Fibroblast of villous mesenchyme (primary cell): ENCODE measurements around the gene PMVK. TPM values are rescaled to one million over a fixed set of nuclear protein-coding genes. Genes with fewer than 3 reads are reported as not detected.

Experiments used
- DNase-seq: peaks from one replicate; pipeline ENCODE4 v3.0.0-alpha.2; 2010; ENCODE audit warnings: low read depth
- H3K4me3 ChIP-seq: 2 replicates; pipeline ENCODE4 v1.5.1; 2011; ENCODE audit warnings: low read depth, mild to moderate bottlenecking, low read length
- CTCF ChIP-seq: IDR thresholded peaks from 2 replicates; pipeline ENCODE4 v1.5.1; 2012; ENCODE audit warnings: low read depth, mild to moderate bottlenecking, low read length; ENCODE audit not compliant: insufficient read depth
- total RNA-seq: library from RNA; depleted of rRNA; stranded (reverse); fragments of >200 nt; gene quantifications from 2 replicates; pipeline ENCODE4 v1.2.3, GENCODE V29; 2012

The PMVK gene
- total RNA-seq, 1 donor, result 8.2 TPM

DNA sequence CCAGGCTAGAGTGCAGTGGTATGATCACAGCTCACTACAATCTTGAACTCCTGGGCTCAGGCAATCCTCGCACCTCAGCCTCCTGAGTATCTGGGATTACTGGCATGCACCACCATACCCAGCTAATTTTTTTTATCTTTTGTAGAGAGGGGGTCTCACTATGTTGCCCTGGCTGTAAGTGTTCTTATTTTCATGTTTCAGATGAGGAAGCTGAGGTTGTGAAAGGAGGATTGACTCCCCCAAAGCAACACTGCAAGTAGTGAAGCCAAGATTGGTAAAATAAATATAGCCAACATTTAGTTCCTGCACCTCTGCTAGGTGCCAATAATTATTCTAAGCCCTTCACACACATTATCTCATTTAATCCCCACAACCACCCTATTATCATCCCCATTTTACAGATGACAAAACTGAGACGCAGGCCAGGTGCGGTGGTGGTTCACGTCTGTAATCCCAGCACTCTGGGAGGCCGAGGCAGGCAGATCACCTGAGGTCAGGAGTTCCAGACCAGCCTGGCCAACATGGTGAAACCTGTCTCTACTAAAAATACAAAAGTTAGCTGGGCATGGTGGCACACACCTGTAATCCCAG lies 2.1 kb downstream of the PMVK start:
- TF ChIP-seq CTCF, result no peak
- H3K4me3 ChIP-seq, result no peak overlapping the region
- DNase-seq, result no peak

GRCh38 chr1:154931940-154932487 lies 4.5 kb downstream of the PMVK start:
- no peak for TF ChIP-seq CTCF
- no peak for DNase-seq
- H3K4me3 ChIP-seq, result no peak overlapping the region

DNA sequence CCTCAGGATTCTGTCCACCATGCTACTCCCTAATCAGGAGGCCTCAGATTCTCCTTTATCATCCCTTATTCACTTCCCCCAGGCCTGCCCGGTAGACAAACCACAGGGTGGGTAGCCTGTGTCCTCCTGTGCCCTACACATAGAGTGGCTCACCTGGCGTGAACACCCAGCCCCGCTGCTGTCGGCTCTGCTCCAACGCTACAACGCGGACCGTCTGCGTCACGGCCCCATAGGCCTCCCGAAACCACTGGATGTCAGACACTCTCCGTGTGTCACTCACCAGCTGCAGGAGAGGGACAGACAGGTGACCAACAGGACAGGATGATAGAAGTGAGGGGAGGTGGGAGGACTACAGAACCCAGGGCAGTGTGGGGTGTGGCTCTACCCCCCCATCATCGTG lies 10.3 kb downstream of the PMVK start:
- DNase-seq, result no peak

GRCh38 chr1:154925335-154926170 lies 11.0 kb downstream of the PMVK start:
- TF ChIP-seq CTCF, result no peak
- no peak overlapping the region for H3K4me3 ChIP-seq
- DNase-seq, result no peak

More for the DNA sequence above, 10.3 kb downstream of the PMVK start:
- no peak for TF ChIP-seq CTCF
- H3K4me3 ChIP-seq, result no peak overlapping the region

GRCh38 chr1:154923695-154924094 lies 12.8 kb downstream of the PMVK start:
- no peak overlapping the region for H3K4me3 ChIP-seq
- no peak for DNase-seq
- TF ChIP-seq CTCF, result no peak

DNA sequence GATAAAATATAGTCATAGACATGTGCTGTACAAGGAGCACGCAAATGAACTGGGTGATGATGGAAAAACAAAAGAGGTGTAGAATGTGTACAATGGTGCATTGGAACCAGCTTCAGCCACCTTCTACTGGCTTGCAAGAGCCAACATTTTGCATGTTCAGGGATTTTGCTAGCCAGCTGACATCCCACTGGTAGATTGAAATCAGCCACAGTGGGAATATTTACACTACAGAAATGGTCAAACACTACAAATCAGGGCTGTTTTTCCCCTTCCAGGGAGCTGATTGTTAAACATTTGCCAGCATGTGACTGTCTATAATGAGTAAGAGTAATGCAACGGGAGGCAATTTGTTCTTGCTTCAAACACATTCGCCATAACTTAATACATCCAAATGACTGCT lies 23.2 kb downstream of the PMVK start:
- no peak for DNase-seq
- no peak for TF ChIP-seq CTCF

More for the DNA sequence above, 23.2 kb downstream of the PMVK start:
- no peak overlapping the region for H3K4me3 ChIP-seq
